Measurements from ENCODE around the gene CPO.
"Not testable (repeated sequence)": the region's sequence is repeated elsewhere in the genome, so short reads cannot be mapped to it uniquely, and the experiment has no call there.

CPO gene

GRCh38 chr2:206939340-206939739 is at the start of gene CPO:
CPO (plus strand) TSS chr2:206939518; CDS start chr2:206939600, 82 bp downstream.
- Mint-ChIP-seq H3K4me3 (no peak within 1 kb of the TSS), H3K36me3 (no peaks in the 10 kb centered on the region), H3K27me3 (peaks cover 3% of the 10 kb centered on the region), H3K4me1 (no peaks in the 10 kb centered on the region), H3K9me3 (no peaks in the 10 kb centered on the region), H3K27ac (no peak within 1 kb of the TSS)

GRCh38 chr2:206890179-206890578 is 49.1 kb upstream of the CPO start:
- Mint-ChIP-seq H3K27me3 (no peaks in the 10 kb centered on the region), H3K4me1 (no peaks in the 10 kb centered on the region), H3K27ac (no peak overlapping the region), H3K36me3 (peaks cover 7% of the 10 kb centered on the region), H3K9me3 (peaks cover 6% of the 10 kb centered on the region), H3K4me3 (no peak overlapping the region)

DNA sequence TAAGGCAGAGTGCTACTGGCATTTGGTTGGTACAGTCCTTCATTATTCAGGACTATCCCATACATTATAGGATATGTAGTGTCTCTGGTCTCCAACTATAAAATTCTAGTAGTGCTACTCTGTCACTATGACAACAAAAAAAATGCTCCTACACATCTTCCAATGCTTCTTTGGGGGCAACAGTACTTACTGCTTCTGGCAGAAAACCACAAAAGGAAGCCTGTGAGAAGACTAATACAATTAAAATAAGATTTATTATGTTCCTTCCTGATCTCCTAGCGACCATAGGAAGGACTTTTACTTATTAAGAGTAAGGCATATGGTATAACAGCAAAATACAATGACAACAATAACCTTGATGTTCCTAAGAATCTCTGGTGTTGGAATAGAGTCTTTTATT is 48.4 kb upstream of the CPO start:
- no peak overlapping the region for H3K27ac Mint-ChIP-seq
- no peaks in the 10 kb centered on the region for H3K4me1 Mint-ChIP-seq
- H3K36me3 Mint-ChIP-seq, result peaks cover 6% of the 10 kb centered on the region

GRCh38 chr2:206915121-206915520 is 24.2 kb upstream of the CPO start:
- Mint-ChIP-seq H3K4me3 (no peak overlapping the region), H3K4me1 (no peaks in the 10 kb centered on the region), H3K9me3 (peaks cover 5% of the 10 kb centered on the region), H3K27ac (no peak overlapping the region), H3K27me3 (no peaks in the 10 kb centered on the region), H3K36me3 (peaks cover 2% of the 10 kb centered on the region)

More for the DNA sequence above, 48.4 kb upstream of the CPO start:
- peaks cover 6% of the 10 kb centered on the region for H3K9me3 Mint-ChIP-seq
- H3K27me3 Mint-ChIP-seq, result no peaks in the 10 kb centered on the region
- H3K4me3 Mint-ChIP-seq, result no peak overlapping the region

DNA sequence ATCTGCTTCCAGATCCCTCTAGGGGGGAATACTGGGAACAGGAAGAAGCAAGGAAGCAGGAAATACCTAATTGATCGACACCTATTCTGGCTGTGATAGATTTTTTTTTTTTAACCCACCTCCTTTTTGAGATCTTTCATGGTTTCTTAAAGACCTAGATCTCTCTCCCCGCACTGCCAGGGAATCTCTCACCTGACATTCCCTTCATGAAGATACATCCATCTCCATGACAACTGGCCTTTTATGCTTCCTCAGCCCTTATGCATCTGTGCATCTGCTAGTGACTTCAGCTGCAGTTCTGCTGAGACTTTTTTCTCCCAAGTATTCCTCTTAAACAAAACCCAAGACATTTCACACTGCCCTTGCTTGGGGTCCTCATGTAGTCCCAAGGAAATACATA is 21.1 kb upstream of the CPO start:
- Mint-ChIP-seq H3K36me3 (peaks cover 2% of the 10 kb centered on the region), H3K9me3 (peaks cover 5% of the 10 kb centered on the region), H3K27ac (no peak overlapping the region), H3K4me3 (no peak overlapping the region), H3K4me1 (no peaks in the 10 kb centered on the region), H3K27me3 (no peaks in the 10 kb centered on the region)

- Mint-ChIP-seq H3K36me3 (peaks cover 1% of the 10 kb centered on the region), H3K4me1 (no peaks in the 10 kb centered on the region), H3K4me3 (no peak overlapping the region)
Measured at GRCh38 chr2:206920310-206920709, 19.0 kb upstream of the CPO start.

DNA sequence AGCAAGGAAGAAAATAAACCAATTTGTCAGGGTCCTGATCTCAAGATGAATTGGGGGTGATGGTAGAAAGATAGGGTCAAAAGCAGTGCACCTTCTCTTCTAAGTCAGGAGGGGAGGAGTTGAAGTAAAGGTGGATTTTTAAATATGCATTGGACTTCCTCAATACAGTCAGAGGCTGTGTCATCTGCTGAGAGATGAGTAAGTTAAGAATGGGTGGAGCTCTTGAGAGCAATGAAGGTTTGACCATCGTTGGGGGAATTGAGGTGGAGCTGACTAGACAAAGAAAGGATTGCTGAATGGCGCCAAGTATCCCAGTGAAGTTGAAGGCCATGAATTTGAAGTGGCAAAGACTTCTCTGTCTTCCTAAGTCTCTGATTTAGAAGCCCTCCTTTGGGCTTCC is 18.4 kb upstream of the CPO start:
- Mint-ChIP-seq H3K4me1 (no peaks in the 10 kb centered on the region), H3K4me3 (no peak overlapping the region), H3K9me3 (no peaks in the 10 kb centered on the region), H3K36me3 (peaks cover 1% of the 10 kb centered on the region), H3K27me3 (no peaks in the 10 kb centered on the region), H3K27ac (no peak overlapping the region)

More at GRCh38 chr2:206920310-206920709, 19.0 kb upstream of the CPO start:
- Mint-ChIP-seq H3K27me3 (no peaks in the 10 kb centered on the region), H3K9me3 (no peaks in the 10 kb centered on the region), H3K27ac (no peak overlapping the region)

DNA sequence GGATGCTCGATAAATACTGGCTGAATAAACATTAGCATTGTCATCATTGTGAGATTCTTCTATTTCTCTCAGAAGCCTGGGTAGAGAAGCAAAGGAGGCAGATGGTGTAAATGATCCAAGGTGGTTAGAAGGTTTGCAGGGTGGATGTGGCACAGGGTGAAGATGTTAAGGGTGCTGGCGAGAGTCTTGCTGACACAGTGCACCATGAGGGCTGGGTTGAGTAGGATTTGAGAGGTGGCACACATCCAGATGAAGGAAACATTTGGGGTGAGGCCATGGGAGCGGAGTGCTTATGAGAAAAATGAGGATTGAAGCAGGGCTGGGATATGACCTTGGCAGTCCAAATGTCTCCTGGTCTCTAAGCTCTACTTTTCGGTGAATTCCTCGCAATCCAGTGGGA is 17.8 kb upstream of the CPO start:
- Mint-ChIP-seq H3K4me1 (no peaks in the 10 kb centered on the region), H3K4me3 (no peak overlapping the region), H3K27me3 (no peaks in the 10 kb centered on the region), H3K36me3 (peaks cover 6% of the 10 kb centered on the region), H3K9me3 (no peaks in the 10 kb centered on the region), H3K27ac (no peak overlapping the region)

- Mint-ChIP-seq H3K36me3 (no peaks in the 10 kb centered on the region), H3K4me1 (no peaks in the 10 kb centered on the region), H3K27ac (no peak overlapping the region), H3K4me3 (no peak overlapping the region), H3K9me3 (no peaks in the 10 kb centered on the region), H3K27me3 (peaks cover 3% of the 10 kb centered on the region)
Measured at GRCh38 chr2:206935991-206936842, 3.1 kb upstream of the CPO start.

DNA sequence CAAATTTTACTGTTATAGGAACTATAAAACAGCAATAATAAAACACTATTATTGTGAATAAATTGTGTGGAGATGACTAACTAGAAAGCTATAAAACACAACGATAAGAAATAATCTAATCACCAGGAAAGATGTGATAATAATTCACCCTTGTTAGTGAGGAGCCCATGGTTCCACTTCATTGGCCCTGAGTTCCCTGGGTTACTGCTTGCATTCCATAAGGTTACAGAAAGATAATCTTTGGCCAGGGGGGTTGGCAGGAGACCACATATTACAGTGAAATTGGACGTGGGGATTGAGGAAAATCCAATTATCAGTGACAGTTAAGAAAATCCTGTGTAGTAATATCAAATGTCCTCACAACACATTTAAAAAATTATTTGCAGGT is 2.5 kb upstream of the CPO start:
- H3K27me3 Mint-ChIP-seq, result peaks cover 3% of the 10 kb centered on the region
- no peaks in the 10 kb centered on the region for H3K4me1 Mint-ChIP-seq
- no peaks in the 10 kb centered on the region for H3K9me3 Mint-ChIP-seq
- no peak overlapping the region for H3K27ac Mint-ChIP-seq
- no peaks in the 10 kb centered on the region for H3K36me3 Mint-ChIP-seq
- H3K4me3 Mint-ChIP-seq, result no peak overlapping the region

DNA sequence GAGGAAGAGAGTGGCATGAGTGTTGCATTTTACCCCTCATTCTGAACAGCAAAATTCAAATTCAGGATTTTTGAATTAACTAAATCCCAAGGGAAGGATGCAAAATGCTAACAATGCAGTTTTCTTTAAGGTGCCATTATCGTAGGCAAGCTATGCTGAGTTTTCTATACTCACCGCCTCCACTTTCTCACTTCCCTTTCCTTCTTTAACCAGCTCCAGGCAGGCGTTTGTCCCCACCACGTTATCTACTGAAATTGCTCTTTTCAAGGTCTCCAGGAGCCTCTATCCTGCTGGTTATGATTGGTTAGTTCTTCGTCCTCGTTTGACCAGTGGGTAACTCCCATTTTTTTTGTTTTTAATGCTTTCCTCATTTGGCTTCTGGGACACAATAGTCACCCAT is 1.8 kb upstream of the CPO start:
- Mint-ChIP-seq H3K4me3 (no peak overlapping the region), H3K9me3 (no peaks in the 10 kb centered on the region), H3K36me3 (no peaks in the 10 kb centered on the region), H3K4me1 (no peaks in the 10 kb centered on the region), H3K27me3 (peaks cover 3% of the 10 kb centered on the region), H3K27ac (no peak overlapping the region)

DNA sequence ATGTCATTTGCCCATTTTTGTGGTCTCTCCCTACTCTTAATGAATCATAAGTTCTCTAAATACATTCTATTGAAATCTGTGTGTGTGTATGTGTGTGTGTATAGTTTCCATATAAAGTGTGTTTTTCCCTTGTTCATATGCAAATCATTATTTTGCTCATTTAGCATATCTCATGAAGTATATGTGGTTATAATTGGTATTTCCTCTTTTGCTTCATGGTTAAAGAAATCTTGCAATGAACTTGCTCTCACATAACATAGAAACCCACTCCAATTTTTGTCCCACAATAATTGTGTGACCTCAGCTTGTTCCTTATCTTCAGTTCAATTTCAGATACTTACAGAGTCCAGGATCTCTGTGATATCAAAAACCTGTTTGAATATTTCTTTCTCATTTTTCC is 1.2 kb downstream of the CPO start:
- Mint-ChIP-seq H3K27ac (no peak overlapping the region), H3K9me3 (no peaks in the 10 kb centered on the region), H3K27me3 (peaks cover 3% of the 10 kb centered on the region), H3K4me1 (no peaks in the 10 kb centered on the region), H3K4me3 (no peak overlapping the region), H3K36me3 (no peaks in the 10 kb centered on the region)

- H3K4me3 Mint-ChIP-seq, result no peak overlapping the region
- H3K4me1 Mint-ChIP-seq, result no peaks in the 10 kb centered on the region
- H3K9me3 Mint-ChIP-seq, result no peaks in the 10 kb centered on the region
- no peak overlapping the region for H3K27ac Mint-ChIP-seq
- no peaks in the 10 kb centered on the region for H3K36me3 Mint-ChIP-seq
- H3K27me3 Mint-ChIP-seq, result peaks cover 4% of the 10 kb centered on the region
Measured at GRCh38 chr2:206942592-206943478, 3.5 kb downstream of the CPO start.

- H3K36me3 Mint-ChIP-seq, H3K9me3 Mint-ChIP-seq, H3K27me3 Mint-ChIP-seq, H3K27ac Mint-ChIP-seq, H3K4me3 Mint-ChIP-seq, H3K4me1 Mint-ChIP-seq: not testable (repeated sequence)
Measured at GRCh38 chr2:206953404-206953803, 14.1 kb downstream of the CPO start.

- no peak overlapping the region for H3K4me3 Mint-ChIP-seq
- H3K4me1 Mint-ChIP-seq, result no peaks in the 10 kb centered on the region
- peaks cover 7% of the 10 kb centered on the region for H3K9me3 Mint-ChIP-seq
- no peaks in the 10 kb centered on the region for H3K27me3 Mint-ChIP-seq
- H3K27ac Mint-ChIP-seq, result no peak overlapping the region
- H3K36me3 Mint-ChIP-seq, result peaks cover 3% of the 10 kb centered on the region
Measured at GRCh38 chr2:206955253-206955652, 15.9 kb downstream of the CPO start.

- Mint-ChIP-seq H3K27me3 (no peaks in the 10 kb centered on the region), H3K4me3 (no peak overlapping the region), H3K36me3 (peaks cover 3% of the 10 kb centered on the region), H3K27ac (no peak overlapping the region), H3K4me1 (no peaks in the 10 kb centered on the region), H3K9me3 (peaks cover 7% of the 10 kb centered on the region)
Measured at GRCh38 chr2:206958261-206958660, 18.9 kb downstream of the CPO start.

All from activated naive CD4-positive, alpha-beta T cell treated with anti-CD3 and anti-CD28 coated beads, Interleukin-2, amount 50 U/mL, for 24 hours (primary cell).